Occipital lobe (tissue), 2 donors: ENCODE data around the gene CCDC102A. TPM values are rescaled to one million over a fixed set of nuclear protein-coding genes. Genes with fewer than 3 reads are reported as not detected.
"Not testable (repeated sequence)": the region's sequence is repeated elsewhere in the genome, so short reads cannot be mapped to it uniquely, and the experiment has no call there.

Experiments
- DNase-seq: peaks from one replicate; lab custom pipeline; 2025; lab: John Stamatoyannopoulos, UW
- total RNA-seq: library from RNA; depleted of rRNA; stranded (reverse); fragments of >200 nt; gene quantifications from one replicate; pipeline ENCODE4 v1.2.3, GENCODE V29; 2014

Gene CCDC102A
- total RNA-seq, 1 donor from 2014 or later, result 1.7 TPM

DNA sequence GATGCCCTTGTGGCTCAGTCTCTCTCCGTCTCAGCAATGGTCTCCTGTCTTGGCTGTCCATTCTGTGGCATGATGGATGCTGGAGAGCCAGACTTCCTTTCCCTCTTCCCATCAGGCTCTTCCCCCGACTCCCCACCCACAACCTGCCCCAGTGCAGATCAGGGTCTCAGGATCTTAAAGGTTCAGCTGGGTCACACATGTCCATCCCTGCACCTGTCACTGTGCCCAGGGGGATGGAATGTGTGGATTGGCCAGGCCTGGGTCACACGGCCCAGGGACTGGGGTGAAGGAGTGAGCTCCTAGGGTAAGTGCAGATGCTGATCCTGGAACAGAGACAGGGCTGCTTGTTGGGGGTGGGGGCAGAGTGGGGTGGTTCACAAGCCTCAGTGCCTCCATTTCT lies 29.1 kb upstream of the CCDC102A start:
- DNase-seq, result no peak

DNA sequence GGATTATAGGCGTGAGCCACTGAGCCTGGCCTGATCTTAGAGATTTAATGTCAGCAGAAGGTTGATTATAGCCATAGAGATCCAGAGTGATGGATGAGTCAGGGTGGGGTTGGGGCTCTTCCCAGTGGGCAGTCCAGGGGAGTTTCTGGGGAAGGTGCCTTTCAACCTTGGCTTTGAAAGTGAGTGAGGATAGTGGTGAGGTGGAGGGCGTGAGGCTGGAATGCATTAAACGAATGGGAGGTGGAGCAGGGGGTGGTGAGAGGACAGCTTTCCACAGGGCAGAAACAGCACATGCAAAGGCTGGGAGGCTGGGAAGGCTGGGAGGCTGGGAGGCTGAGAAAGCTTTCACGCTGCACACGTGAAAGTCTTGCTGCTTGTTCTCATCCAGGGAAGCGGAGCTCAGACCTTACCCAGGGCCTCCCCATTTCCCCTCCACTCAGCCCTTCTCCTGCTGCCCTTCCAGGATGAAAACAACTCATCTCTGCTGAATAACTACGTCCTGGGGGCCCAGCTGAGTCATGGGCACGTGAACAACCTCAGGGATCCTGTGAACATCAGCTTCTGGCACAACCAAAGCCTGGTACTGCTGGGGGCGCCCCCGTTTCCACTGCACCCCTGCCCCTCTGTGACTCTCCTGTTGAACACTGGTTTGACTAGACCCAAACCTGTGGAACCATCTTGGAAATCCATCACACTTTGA lies 28.4 kb upstream of the CCDC102A start:
- no peak for DNase-seq

DNA sequence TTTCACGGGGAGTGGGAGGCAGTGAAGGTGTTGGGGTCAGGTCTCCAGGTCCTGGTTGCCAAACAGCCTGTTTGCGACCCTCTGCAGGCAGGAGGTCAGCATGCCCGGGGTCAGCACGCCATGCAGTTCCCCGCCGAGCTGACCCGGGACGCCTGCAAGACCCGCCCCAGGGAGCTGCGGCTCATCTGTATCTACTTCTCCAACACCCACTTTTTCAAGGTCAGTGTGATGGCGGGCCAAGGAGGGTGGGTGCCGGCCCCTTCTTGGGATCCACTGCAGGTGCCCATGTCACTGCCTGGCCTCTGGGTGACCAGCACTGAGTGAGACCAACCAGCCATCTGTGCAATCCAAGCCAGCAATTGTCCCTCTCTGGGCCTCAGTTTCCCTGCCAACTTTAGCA lies 27.4 kb upstream of the CCDC102A start:
- no peak for DNase-seq

DNA sequence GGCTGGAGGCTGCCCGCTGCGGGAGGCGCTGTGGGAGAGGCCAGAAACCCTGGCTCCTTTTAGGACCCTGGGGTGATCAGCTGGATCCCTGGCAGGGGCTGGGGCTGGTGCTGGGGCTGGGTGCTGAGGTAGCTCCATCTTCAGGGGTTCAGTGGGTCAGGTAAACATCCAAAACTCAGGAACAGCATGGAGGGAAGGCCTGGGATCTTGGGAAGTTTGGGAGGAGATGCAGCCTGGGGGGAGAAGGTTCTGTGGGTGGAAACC lies 27.0 kb upstream of the CCDC102A start:
- DNase-seq, result no peak

DNA sequence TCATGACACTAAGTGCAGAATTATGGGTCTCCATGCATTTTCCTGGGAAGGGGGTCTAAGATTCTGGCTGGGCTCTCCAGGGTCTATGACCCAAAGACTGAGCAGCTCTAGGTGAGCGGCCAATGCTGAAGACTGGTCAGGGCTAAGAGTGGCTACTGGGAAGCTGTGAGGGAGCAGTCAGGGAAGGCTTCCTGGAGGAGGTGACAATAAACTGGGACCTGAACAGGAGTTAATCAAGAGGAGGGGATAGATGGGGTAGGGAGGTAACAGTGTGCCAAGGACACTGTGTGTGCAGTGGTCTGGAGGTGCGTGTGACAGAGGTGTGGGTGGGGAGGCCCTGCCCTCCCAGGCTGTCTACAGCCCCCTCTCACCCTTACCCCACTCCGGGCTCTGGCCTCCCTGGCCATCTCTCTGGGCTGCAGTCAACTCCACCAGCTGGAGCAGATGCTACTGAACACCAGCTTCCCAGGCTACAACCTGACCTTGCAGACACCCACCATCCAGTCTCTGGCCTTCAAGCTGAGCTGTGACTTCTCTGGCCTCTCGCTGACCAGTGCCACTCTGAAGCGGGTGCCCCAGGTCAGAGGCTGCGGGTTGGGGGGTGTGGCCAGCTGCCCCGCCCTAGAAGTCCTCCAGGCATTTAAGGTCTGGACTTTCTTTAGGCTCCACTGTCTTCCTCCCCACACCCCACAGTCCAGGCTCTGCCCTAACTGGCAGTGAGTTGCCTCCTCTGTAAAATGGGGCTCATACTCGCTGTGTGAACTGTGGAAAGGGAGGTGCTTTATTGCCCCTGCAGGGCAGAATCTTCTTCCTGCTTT lies 26.5 kb upstream of the CCDC102A start:
- DNase-seq, result no peak

DNA sequence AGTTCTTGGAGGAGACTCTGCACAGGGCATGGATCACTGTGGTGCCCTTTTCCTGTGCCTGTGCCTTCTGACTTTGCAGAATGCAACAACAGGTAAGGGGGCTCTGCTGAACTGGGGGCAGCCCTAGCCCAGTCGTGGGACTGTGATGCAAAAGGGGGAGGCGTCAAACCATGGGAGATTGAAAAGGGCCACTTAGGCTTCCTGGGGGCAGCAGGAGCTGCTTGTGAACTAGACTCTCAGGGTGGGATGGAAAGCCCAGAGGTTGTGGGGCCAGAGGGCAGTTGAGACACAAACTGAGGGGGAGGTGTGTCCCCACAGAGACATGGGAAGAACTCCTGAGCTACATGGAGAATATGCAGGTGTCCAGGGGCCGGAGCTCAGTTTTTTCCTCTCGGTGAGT lies 25.7 kb upstream of the CCDC102A start:
- no peak for DNase-seq

DNA sequence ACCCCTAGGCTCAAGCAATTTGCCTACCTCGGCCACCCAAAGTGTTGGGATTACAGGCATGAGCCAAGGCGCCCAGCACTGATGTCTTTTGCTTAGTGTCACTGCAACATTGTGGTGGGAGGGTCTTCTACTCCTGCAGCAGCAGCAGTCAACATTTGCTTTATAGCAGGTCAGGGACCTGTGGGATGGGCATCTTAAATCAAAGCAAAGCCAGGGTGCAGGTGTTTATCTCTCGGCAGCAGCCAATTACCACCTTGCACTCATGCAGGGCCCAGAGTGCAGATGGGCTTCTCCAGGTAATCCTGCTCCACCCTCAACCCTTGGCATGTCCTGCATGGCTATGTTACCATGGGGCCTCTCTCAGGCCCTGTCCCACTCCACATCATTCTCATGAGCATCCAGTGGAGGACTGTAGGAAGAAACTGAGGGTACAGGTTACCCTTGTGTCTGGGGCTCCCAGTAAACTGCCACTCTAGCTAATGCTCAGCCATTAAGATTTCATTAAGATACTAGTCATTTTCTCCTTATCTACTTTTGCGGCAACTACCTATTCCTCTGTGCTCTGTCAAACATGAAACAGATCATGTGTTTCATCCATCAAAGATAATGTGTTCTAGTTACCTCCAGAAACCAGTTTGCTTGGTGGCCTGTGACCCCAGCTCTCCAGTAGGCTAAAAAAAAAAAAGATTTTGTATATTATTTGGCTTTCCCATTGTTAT lies 22.9 kb upstream of the CCDC102A start:
- DNase-seq, result no peak

DNA sequence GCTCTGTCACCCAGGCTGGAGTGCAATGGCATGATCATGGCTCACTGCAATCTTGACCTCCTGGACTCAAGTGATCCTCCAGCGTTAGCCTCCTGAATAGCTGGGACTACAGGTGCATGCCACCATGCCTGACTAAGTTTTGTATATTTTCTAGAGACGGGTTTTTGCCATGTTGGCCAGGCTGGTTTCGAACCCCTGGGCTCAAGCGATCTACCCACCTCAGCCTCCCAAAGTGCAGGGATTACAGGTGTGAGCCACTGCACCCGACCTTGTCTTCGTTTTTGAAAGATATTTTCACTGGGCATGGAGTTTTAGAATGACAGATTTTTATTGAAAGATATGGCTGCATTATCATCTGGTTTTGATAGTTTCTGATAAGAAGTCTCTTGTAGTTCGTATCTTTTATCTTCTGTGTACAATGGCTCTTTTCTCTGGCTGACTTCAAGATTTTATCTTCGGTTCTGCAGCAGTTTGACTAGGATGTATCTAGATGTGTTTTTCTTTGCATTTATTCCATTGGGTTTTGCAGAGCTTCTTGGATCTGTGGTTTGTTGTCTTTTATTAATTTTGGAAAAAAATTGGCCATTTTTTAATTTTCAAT lies 20.7 kb upstream of the CCDC102A start:
- no peak for DNase-seq

DNA sequence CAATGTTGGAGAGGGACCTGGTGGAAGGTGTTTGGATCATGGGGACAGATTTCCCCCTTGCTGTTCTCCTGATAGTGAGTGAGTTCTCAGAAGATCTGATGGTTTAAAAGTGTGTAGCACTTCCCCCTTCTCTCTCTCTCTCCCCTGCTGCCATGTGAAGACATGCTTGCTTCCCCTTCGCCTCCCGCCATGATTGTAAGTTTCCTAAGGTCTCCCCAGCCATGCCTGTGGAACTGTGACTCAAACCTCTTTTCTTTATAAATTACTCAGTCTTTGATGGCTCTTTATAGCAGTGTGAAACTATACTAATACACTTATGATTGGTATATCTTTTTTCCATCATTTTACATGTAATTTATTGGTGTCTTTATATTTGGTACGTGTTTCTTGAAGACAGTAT lies 19.5 kb upstream of the CCDC102A start:
- DNase-seq, result no peak

DNA sequence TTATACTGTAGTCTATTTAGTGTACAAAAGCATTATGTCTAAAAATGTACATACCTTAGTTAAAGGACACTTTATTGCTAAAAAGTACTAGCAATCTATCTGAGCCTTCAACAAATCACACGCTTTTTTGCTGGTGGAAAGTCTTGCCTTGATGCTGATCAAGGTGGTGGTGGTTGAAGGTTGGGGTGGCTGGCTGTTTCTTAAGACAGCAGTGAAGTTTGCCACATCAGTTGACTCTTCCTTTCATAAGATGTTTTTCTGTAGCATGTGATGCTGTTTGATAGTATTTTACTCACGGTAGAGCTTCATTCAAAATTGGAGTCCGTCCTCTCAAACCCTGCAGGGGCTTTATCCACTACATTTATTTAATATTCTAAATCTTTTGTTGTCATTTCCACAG lies 14.7 kb upstream of the CCDC102A start:
- DNase-seq, result no peak

DNA sequence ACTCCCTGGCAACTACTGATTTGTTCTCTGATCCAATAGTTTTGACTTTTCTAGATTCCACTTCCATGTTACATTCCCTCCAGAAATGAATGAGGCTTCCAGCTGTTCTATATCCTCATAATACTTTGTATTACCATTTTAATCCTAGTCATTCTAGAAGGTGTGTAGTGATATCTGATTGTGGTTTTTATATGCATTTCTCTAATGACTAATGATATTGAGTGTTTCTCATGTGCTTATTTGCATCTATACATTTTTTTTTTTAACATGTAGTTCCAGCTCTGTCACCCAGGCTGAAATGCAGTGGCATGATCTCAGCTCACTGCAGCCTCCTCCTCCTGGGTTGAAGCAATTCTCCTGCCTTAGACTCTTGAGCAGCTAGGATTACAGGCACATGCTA lies 13.4 kb upstream of the CCDC102A start:
- DNase-seq, result no peak

DNA sequence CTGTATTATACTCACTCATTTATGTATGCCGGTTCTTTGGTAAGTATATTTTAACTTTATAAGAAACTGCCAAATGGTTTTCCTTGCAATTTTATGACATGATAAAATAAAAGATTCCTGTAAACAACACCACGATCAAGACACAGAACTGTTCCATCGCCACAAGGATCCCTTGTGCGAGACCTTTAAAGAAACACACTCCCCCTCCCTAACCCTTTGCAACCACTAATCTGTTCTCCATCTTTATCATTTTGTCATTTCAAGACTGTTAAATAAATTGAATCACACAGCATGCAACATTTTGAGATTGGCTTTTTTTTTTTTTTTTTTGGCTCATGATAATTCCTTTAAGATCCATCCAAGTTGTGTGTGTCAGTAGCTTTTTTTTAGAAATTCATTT lies 12.0 kb upstream of the CCDC102A start:
- DNase-seq, result no peak

DNA sequence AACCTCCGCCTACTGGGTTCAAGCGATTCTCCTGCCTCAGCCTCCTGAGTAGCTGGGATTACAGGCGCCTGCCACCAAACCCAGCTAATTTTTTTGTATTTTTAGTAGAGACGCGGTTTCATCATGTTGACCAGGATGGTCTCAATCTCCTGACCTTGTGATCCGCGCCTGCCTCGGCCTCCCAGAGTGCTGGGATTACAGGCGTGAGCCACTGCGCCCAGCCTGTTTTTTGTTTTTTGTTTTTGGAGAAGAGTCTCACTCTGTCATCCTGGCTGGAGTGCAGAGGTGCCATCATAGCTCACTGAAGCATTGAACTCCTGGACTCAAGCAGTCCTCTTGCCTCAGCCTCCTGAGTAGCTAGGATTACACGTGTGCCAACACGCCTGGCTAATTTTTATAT lies 11.2 kb upstream of the CCDC102A start:
- not testable (repeated sequence) for DNase-seq

DNA sequence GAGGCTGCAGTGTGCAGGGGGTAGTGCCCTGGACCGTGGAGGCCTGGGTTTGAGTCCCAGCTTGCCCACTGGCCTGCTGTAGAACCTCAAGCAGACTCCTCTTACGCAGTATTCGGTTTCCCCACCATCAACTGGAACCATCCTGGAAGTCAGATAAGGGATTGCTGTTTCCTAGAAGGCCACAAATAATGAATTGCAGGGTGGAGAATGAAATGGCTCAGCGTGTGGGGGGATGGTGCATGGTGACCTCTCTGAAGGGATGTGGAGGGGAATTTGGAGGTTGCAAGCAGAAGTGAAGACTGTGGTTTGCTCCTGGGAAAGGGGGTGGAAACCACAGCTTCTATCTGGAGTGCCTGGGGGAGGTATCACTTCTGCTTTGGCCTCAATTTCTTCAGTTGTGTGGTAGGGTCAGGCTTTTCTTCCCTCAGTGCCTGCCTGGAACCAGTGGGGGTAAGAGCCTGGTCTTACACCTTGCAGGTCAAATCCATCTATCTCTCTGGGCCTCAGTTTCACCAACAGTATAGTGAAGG lies 7.8 kb upstream of the CCDC102A start:
- no peak for DNase-seq

DNA sequence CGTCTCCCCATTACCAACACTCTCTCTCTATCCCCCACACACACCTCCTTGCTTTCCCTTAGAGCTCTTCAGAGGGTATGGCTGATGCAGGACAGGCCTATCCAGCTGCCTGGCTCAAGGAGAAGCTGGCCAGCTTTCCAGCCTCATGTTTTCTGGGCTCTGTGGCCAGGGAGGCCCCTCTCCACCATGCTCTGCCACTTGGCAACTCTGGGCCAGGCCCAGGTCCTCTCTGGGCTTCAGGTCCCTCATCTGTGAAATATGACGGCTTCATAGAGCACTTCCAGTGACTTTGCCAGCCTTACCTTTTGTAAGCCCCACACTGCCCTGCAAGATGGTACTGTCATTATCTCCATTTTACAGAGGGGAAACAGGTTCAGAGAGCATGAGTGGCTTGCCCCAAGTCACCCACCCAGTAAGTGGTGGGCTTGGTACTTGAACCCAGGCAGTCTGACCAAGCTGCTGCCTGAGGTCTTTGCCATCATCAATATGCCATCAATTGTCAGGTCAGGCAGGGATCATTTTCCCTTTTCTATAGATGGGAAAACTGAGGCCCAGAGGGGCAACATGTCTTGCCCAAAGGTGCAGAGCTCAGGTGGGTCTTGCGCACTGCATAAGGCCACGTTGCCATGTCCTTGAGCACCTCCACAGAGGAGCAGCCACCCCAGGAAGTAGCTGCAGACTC lies 5.5 kb upstream of the CCDC102A start:
- no peak for DNase-seq

DNA sequence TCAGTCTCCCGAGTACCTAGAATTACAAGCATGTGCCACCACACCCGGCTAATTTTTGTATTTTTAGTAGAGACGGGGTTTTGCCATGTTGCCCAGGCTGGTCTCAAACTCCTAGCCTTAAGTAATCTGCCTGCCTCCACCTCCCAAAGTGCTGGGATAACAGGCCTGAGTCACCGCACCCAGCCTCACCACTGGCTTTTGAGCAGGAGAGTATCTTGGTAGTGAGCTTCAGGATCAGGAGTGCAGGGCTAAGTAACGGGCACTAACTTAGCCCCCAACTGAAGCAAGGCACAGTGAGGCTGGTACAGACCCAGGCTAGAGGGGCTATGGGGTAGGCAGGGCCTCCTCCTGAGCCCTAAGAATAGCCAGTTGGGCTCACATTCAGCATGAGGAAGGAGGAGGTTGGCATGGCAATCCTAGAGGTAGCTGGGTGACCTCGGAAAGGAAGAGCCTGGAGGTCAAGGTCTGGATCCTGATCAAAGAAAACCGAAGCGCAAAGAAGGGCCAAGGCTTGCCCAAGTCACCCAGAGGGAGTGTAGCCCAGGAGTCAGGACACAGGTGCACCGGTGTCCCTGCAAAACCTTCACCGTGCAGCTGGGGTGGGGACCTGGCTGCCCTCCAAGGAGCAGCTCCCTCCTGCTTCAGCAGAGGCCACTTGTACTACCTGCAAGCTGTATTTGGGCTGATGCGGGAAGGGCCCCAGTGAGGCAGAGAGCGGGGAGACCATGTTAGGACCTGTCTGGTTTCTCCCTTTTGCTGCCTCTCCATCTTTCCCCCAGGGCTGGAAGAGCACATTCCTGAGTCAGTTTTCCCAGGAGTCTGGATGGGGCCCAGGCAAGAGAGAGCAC lies 4.8 kb upstream of the CCDC102A start:
- DNase-seq, result no peak

DNA sequence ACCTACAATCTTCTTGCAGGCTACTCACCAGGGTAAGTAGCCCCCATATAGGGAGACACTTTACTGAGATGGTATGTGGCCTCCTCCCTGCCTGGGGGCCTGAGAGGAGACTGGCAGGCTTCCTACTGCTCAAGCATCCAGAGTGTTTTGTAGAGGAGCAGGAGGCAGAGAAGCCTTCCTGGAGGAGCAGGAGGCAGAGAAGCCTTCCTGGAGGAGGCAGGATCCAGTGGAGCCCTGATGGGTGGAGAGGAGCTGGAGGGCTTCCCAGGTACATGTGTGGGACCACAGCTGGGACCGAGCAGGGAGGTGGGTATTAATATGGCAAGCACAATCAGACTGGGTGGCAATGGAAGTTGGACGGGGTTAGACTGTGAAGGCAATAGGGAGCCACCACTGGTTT lies 4.0 kb upstream of the CCDC102A start:
- DNase-seq, result no peak

DNA sequence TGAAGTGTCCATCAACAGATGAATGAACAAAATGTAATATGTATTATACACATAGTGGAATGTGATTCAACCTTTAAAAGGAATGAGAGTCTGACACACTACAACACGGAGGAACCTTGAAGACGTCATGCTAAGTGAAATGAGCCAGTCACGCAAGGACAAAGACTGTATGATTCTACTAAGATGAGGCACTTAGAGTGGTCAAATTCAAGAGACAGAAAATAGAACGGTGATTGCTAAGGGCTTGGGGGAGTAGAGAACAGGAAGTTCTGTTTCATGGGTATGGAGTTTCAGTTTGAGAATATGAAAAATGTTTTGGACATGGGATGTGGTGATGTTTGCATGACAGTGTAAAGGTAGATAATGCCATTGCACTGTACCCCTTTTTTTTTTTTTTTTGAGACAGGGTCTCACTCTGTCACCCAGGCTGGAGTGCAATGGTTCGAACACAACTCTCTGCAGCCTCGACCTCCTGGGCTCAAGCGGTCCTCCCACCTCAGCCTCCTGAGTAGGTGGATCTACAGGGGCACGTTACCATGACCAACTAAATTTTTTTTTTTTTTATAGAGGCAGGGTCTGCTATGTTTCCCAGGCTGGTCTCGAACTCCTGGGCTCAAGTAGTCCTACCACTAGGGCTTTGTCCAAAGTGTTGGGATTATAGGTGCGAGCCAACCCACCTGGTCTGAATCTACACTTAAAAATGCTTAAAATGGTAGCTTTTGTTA lies 2.9 kb upstream of the CCDC102A start:
- no peak for DNase-seq

DNA sequence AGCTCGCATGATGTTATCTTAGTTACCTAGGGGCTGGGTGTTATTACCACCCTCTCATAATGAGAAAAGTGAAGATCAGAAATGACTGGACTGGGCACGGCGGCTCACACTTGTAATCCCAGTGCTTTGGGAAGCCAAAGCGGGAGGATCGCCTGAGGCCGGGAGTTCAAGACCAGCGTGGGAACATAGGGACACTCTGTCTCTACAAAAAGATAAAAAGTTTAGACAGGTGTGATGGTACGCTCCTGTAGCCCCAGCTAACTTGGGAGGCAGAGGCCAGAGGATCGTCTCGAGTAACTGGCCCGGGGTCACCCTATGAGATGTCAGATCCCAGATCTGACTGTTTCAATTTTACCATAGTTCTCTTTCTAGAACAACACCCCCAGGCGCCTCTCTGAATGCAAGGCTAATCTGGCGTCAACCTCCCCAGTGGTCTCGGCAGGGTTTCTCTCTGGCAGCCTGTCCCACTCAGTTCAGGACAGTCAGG lies 1.9 kb upstream of the CCDC102A start:
- DNase-seq, result no peak
